Muscle layer of duodenum (tissue), 2 donors: Measurements from ENCODE around the gene HTRA3.

ENCODE experiments used
- H3K27ac ChIP-seq: one replicate; pipeline ENCODE4 v1.7.0; 2013; ENCODE audit warnings: mild to moderate bottlenecking, low read length
- H3K27me3 ChIP-seq: one replicate; pipeline ENCODE4 v1.7.0; 2013; ENCODE audit warnings: low read depth, mild to moderate bottlenecking, control low read depth, low read length
- H3K36me3 ChIP-seq, 2 donors: one replicate each; pipeline ENCODE4 v1.7.0; 2013; ENCODE audit warnings: low read length in 2 of 2, control low read depth in 1 of 2, mild to moderate bottlenecking in 1 of 2; ENCODE audit not compliant: insufficient read depth in 2 of 2, control insufficient read depth in 1 of 2
- H3K4me1 ChIP-seq, 2 donors: one replicate each; pipeline ENCODE4 v1.7.0; 2013; ENCODE audit warnings: low read length in 2 of 2, mild to moderate bottlenecking in 2 of 2, control low read depth in 1 of 2, moderate library complexity in 1 of 2; ENCODE audit not compliant: insufficient read depth in 2 of 2, control insufficient read depth in 1 of 2
- H3K4me3 ChIP-seq, 2 donors: one replicate each; pipeline ENCODE4 v1.7.0; 2013; ENCODE audit warnings: low read length in 2 of 2, low read depth in 1 of 2, mild to moderate bottlenecking in 1 of 2
- H3K9me3 ChIP-seq, 2 donors: one replicate each; pipeline ENCODE4 v1.7.0; 2013; ENCODE audit warnings: low read length in 2 of 2, control low read depth in 1 of 2, mild to moderate bottlenecking in 1 of 2; ENCODE audit not compliant: control insufficient read depth in 1 of 2
- donor health status: healthy.

The HTRA3 gene

DNA sequence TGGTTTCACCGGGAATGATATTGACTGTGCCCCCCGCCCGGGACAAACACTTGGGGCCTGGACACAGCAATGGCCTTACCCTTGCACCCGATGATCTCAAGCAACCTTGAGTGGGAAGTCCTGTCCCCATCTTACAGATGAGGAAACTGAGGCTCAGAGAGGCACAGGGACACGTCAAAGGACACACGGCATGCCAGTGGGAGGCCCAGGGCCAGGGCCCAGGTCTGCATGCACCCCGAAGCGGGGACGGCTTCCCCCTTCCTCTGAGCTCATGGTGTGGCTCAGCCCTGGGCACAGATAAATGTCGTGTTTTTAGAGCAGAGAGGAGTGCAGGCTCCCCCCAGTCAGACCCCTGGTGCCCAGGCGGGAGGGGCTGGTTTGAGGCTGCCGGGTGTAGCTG, 33.9 kb upstream of the HTRA3 start:
- Histone ChIP-seq H3K36me3 (peaks cover 6 to 12% of the 10 kb centered on the region in 2 donors), H3K9me3 (no peaks in the 10 kb centered on the region), H3K4me1 (no peaks in the 10 kb centered on the region), H3K27me3 (no peaks in the 10 kb centered on the region), H3K27ac (no peak overlapping the region), H3K4me3 (no peak overlapping the region)

DNA sequence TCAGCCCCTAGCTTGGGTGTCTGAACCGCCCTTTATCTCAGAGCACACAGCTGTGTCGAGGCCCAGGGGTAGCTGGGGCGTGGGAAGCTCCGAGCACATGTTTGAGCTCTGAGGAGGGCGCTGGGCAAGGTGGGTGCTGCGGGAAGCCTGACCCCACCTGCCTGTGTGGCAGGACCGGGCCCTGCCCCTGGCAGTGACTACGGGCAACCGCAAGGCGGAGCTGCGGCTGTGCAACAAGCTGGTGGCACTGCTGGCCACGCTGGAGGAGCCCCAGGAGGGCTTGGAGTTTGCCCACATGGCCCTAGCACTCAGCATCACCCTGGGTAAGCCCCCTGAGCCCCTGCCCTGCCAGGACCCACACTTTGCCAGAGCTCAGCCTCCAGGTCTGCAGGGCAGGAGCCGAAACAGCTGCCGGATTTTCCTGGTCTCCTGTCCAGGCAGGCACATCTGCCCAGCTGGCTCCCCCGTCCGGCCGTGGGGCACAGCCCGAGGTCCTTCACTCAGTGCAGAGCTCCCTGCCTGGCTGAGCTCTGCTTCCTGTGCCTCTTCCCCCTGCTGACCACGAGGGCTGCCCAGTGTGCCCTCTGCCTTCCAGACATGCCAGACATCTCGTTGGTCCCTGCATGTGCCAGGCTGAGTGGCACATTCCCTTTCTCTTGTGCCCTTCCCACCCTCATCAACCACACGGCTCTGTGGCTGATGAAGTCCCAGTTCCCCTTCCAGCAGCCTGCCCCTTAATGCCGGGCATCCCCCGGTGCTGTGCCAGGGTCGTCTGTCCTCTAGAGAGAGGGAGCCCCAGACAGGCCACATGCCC, 33.2 kb upstream of the HTRA3 start:
- Histone ChIP-seq H3K9me3 (no peaks in the 10 kb centered on the region), H3K27ac (no peak overlapping the region), H3K27me3 (no peaks in the 10 kb centered on the region), H3K4me1 (no peaks in the 10 kb centered on the region), H3K36me3 (peaks cover 6 to 12% of the 10 kb centered on the region in 2 donors), H3K4me3 (no peak overlapping the region)

DNA sequence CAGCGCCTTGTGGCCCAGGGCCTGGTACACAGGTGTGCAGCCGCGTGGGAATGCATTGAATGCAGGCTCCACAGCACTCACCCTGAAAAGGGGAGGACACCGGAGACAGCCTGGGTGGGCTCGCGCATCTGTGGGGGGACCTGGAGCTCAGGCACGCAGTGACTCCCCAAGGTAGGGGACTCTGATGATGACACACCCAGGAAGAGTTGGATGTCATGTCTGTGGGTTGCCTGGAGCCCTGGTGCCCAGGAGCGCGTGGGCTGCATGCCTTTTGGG, 32.7 kb upstream of the HTRA3 start:
- Histone ChIP-seq H3K27ac (no peak overlapping the region), H3K4me1 (peaks cover 0 to 1% of the 10 kb centered on the region in 2 donors), H3K36me3 (peaks cover 6 to 12% of the 10 kb centered on the region in 2 donors), H3K27me3 (no peaks in the 10 kb centered on the region), H3K9me3 (no peaks in the 10 kb centered on the region), H3K4me3 (no peak overlapping the region)

DNA sequence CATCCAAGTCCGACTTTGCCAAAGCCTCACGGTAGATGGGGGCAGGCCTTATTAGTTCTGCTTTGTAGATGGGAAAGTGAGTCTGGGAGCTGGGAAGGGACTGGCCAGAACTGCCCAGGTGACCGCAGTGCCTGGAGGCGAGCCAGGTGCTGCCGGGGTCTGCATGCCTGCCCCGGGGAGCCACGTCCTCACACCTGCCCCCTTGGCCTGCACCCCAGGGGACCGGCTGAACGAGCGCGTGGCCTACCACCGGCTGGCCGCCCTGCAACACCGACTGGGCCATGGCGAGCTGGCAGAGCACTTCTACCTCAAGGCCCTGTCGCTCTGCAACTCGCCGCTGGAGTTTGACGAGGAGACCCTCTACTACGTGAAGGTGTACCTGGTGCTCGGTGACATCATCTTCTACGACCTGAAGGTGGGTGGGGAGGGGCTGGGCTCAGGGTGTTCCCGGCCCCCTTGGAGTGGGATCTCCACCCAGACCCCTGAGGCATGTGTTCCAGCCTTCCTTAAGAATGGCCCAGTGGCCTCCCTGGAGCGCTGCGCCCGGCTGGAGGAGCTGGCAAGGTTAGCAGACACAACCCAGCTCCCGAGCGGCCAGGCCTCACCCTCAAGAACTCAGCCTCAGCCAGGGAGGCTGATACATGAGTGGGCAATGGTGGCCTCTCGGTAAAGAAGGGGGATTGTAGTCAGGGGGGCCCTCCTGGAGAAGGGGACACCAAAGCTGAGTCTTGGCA, 32.1 kb upstream of the HTRA3 start:
- Histone ChIP-seq H3K4me3 (no peak overlapping the region), H3K9me3 (no peaks in the 10 kb centered on the region), H3K36me3 (peaks cover 6 to 12% of the 10 kb centered on the region in 2 donors), H3K27me3 (no peaks in the 10 kb centered on the region), H3K27ac (no peak overlapping the region), H3K4me1 (peaks cover 0 to 7% of the 10 kb centered on the region in 2 donors)

DNA sequence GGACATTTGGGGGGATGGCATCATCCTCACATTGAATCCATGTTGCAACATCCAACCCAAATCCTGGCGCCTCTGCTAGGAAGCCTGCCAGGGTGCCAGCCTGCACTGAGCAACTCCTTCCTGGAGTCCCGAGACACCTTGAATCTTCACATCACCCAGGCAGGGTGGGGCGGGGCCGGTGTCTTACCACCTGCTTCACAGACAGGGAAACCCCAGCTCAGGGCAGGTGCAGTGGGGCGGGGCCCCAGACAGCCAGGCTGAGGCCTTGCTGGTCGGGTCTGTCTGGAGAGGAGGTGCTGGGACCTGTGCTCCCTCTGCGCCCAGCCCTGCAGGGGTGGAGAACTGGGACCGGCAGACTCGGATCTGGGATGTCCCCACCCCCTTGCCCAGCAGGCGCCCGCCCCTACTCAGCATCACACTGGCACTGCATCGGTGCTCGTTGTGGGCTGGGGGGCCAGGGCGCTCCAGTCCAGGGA, 31.5 kb upstream of the HTRA3 start:
- H3K4me1 ChIP-seq = peaks cover 0 to 10% of the 10 kb centered on the region in 2 donors
- H3K27me3 ChIP-seq = no peaks in the 10 kb centered on the region
- H3K27ac ChIP-seq = no peak overlapping the region
- no peaks in the 10 kb centered on the region for H3K9me3 ChIP-seq
- H3K36me3 ChIP-seq = peaks cover 6 to 12% of the 10 kb centered on the region in 2 donors
- H3K4me3 ChIP-seq = no peak overlapping the region

DNA sequence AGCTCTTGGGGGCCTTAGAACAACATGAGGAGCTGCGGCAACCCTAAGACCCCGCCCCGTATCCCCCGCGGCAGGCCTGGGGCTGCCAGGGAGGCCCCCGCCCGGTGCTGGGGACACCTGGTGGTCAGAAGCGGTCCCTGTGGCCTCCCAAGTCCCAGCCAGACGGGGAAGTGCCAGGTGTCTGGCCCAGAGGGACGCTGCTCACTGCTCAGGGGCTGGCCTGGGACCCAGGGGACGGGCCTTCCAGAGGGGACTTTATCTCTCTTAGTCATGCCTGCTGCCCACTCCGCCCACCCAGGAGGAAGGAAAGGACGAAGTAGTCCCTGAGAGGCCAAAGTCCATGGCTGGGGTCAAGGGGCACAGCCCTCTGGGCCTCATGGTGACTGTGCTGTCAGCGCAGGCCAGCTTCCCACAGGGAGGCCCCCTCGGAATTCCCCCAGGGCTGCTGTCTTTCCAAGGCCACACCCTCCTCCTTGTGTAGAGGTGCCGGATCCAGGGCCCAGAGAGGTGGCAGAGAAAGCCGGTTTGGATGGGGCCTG, 31.0 kb upstream of the HTRA3 start:
- Histone ChIP-seq H3K4me1 (peaks cover 0 to 10% of the 10 kb centered on the region in 2 donors), H3K9me3 (no peaks in the 10 kb centered on the region), H3K36me3 (peaks cover 6 to 12% of the 10 kb centered on the region in 2 donors)

DNA sequence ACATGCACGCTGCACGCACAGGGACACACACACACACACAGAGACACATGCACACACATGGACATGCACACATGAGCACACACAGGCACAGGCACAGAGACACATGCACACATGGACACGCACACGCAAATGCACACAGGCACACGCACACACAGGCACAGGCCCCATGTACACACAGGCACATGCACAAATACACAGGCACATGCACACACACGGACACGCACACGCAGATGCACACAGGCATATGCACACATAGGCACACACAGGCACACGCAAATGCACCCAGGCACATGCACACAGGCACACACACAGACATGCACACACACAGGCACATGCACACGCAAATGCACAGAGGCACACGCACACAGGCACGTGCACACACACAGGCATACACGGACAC, 30.3 kb upstream of the HTRA3 start:
- peaks cover 0 to 10% of the 10 kb centered on the region in 2 donors for H3K4me1 ChIP-seq
- no peaks in the 10 kb centered on the region for H3K27me3 ChIP-seq
- H3K27ac ChIP-seq = no peak overlapping the region
- no peak overlapping the region for H3K4me3 ChIP-seq
- no peaks in the 10 kb centered on the region for H3K9me3 ChIP-seq
- peaks cover 6 to 12% of the 10 kb centered on the region in 2 donors for H3K36me3 ChIP-seq

More for the DNA sequence above, 31.0 kb upstream of the HTRA3 start:
- Histone ChIP-seq H3K4me3 (no peak overlapping the region), H3K27me3 (no peaks in the 10 kb centered on the region), H3K27ac (no peak overlapping the region)

DNA sequence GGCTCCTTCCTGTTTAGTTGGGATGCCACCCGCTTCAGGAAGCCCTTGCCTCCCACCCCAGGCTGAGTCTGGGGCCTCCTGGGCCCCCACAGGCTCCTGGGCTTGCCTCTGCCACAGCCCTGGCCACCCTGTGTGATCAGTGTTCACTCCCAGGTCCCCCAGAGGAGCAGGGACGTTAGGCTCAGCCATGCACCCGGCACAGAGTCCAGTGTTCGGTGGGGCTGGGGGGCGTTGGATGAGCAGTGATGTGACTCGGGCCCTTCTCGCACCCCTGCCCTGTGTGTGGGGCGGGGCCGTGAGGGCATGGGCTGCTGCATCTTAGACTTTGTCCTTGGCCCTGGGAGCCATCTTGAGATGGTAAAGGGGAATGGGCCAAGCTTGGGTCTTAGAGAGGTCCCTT, 29.9 kb upstream of the HTRA3 start:
- H3K4me1 ChIP-seq = peaks cover 0 to 10% of the 10 kb centered on the region in 2 donors
- H3K27ac ChIP-seq = no peak overlapping the region
- H3K9me3 ChIP-seq = no peaks in the 10 kb centered on the region
- H3K36me3 ChIP-seq = peaks cover 3 to 12% of the 10 kb centered on the region in 2 donors
- H3K4me3 ChIP-seq = no peak overlapping the region
- H3K27me3 ChIP-seq = no peaks in the 10 kb centered on the region

DNA sequence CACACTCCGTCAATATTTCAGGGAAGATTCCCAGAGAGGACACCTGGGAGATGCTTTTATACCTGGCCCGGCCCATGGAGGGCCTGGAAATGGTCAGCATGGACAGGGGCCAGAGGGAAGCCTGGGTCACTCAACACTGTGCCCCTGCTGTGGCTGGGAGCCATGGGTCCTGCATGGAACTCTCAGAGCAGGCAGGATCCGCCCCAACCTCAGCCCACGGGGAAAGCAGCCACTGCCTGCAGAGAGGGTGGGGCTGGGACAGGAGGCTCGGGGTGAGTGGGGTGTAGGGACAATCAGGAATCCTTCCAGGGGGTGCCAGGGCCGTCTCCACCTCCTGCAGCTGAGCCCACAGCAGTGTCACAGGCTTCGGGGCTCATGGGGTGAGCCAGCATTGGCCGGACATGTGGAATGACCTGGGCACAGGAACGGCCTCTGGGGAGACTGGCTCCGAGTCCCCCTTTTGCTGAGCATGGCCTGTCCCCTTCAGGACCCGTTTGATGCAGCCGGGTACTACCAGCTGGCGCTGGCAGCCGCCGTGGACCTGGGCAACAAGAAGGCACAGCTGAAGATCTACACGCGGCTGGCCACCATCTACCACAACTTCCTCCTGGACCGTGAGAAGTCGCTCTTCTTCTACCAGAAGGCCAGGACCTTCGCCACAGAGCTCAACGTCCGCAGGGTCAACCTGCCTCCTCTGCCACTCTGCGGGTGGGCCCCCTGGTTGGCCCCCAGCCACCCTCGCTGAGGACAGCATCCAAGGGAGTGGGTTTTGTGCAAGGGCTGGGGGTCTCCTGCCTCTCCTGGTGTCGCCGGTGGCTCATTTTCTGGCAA, 29.1 kb upstream of the HTRA3 start:
- H3K27me3 ChIP-seq = no peaks in the 10 kb centered on the region
- no peaks in the 10 kb centered on the region for H3K9me3 ChIP-seq
- no peak overlapping the region for H3K27ac ChIP-seq
- peaks cover 0 to 10% of the 10 kb centered on the region in 2 donors for H3K36me3 ChIP-seq
- H3K4me1 ChIP-seq = peaks cover 0 to 10% of the 10 kb centered on the region in 2 donors
- H3K4me3 ChIP-seq = no peak overlapping the region

DNA sequence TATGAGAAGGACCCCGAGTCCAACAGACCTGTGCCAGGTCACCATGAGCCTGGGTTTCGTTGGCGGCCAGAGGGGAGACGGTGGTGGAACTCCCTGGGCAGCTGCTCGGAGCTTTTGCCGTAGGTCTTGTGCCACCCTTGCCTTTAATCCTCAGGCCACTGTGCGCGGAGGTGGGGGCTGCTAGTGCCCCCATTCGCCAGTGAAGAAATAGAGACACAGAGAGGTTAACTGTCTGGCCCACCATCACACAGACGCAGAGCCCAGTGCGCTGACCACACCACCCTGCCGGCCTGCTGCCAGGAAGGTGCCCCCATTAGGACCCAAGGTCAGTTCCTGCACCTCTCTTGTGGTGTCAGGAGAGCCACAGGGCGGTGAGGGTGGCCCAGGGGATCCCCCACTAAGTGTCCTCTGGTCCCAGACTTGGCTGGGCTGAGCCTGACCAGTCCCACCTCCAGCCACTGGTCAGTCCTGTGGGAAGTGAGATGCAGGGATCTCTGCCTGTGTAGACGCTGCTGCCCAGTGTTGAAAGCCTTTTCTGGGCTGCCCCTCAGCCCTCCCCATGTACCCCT, 28.3 kb upstream of the HTRA3 start:
- no peaks in the 10 kb centered on the region for H3K9me3 ChIP-seq
- H3K36me3 ChIP-seq = peaks cover 0 to 4% of the 10 kb centered on the region in 2 donors
- H3K27me3 ChIP-seq = no peaks in the 10 kb centered on the region
- H3K27ac ChIP-seq = no peak overlapping the region
- peaks cover 0 to 10% of the 10 kb centered on the region in 2 donors for H3K4me1 ChIP-seq
- no peak overlapping the region for H3K4me3 ChIP-seq
